Fibroblast of lung (primary cell): ENCODE results near the gene RPL10. TPM values are rescaled to one million over a fixed set of nuclear protein-coding genes. Genes with fewer than 3 reads are reported as not detected.

ENCODE experiments used
- DNase-seq, 2 donors: peaks; one replicate each; pipeline versions ENCODE4 v3.0.0 to v3.0.0-alpha.2; 2010; ENCODE audit warnings: low read depth in 2 of 2
- H2AFZ ChIP-seq: 2 replicates; pipeline ENCODE4 v1.5.1; 2012; ENCODE audit warnings: low read length, control low read depth, inconsistent platforms
- H3K27ac ChIP-seq: 2 replicates; pipeline ENCODE4 v1.5.1; 2011; ENCODE audit warnings: low read length, control low read depth; ENCODE audit not compliant: insufficient read depth
- H3K27me3 ChIP-seq: 2 replicates; pipeline ENCODE4 v1.5.1; 2011; ENCODE audit warnings: mild to moderate bottlenecking, low read length; ENCODE audit not compliant: control insufficient read depth, insufficient read depth
- H3K36me3 ChIP-seq: 2 replicates; pipeline ENCODE4 v1.5.1; 2011; ENCODE audit warnings: low read length; ENCODE audit not compliant: control insufficient read depth, insufficient read depth
- H3K4me1 ChIP-seq: 2 replicates; pipeline ENCODE4 v1.5.1; 2011; ENCODE audit warnings: low read length; ENCODE audit not compliant: control insufficient read depth, insufficient read depth; ENCODE audit errors: extremely low read depth
- H3K4me2 ChIP-seq: 2 replicates; pipeline ENCODE4 v1.5.1; 2011; ENCODE audit warnings: low read length, control low read depth; ENCODE audit not compliant: insufficient read depth; ENCODE audit errors: extremely low read depth
- H3K4me3 ChIP-seq, 4 experiments: fragments of 200-600 bp in 1 of 4; sonication (generic) in 1 of 4; replicated peaks in 1 of 4; 2 replicates each; pipeline ENCODE4 v1.5.1; 2011 to 2016; ENCODE audit warnings: low read length in 4 of 4, low read depth in 3 of 4, mild to moderate bottlenecking in 3 of 4, control low read depth in 2 of 4, inconsistent platforms in 1 of 4, mixed read lengths in 1 of 4; ENCODE audit not compliant: insufficient read depth in 1 of 4; ENCODE audit errors: control extremely low read depth in 1 of 4
- H3K79me2 ChIP-seq: 2 replicates; pipeline ENCODE4 v1.5.1; 2012; ENCODE audit warnings: mild to moderate bottlenecking, low read length, inconsistent platforms; ENCODE audit not compliant: control insufficient read depth, insufficient read depth
- H3K9ac ChIP-seq: 2 replicates; pipeline ENCODE4 v1.5.1; 2011; ENCODE audit warnings: mild to moderate bottlenecking, low read length, control low read depth; ENCODE audit not compliant: insufficient read depth
- H3K9me3 ChIP-seq: 2 replicates; pipeline ENCODE4 v1.5.1; 2012; ENCODE audit warnings: low read depth, low read length; ENCODE audit not compliant: control insufficient read depth, insufficient read depth
- H4K20me1 ChIP-seq: 2 replicates; pipeline ENCODE4 v1.5.1; 2011; ENCODE audit warnings: low read length; ENCODE audit not compliant: control insufficient read depth, insufficient read depth; ENCODE audit errors: extremely low read depth
- CTCF ChIP-seq, 2 donors: IDR thresholded peaks in 1 of 2; conservative IDR thresholded peaks in 1 of 2; 1 replicate in 1 of 2; 2 replicates in 1 of 2; pipeline ENCODE4 v1.5.1; 2011 to 2012; ENCODE audit warnings: low read length in 2 of 2, control low read depth in 1 of 2, inconsistent platforms in 1 of 2, low read depth in 1 of 2, mild to moderate bottlenecking in 1 of 2
- EZH2 ChIP-seq: IDR thresholded peaks from 2 replicates; pipeline ENCODE4 v1.5.1; 2012; ENCODE audit warnings: low read length, control low read depth, mild to moderate bottlenecking; ENCODE audit errors: missing control alignments
- polyA plus RNA-seq, 2 donors: library from polyadenylated mRNA; depleted of rRNA in 1 of 2; stranded (reverse) in 1 of 2; unstranded in 1 of 2; fragments of >200 nt; gene quantifications; 2 replicates each; pipeline ENCODE4 v1.2.1, GENCODE V29; 2011 to 2012; ENCODE audit warnings: missing spikeins in 1 of 2
- total RNA-seq: library from RNA; depleted of rRNA; stranded (reverse); fragments of >200 nt; gene quantifications from 2 replicates; pipeline ENCODE4 v1.2.1, GENCODE V29; 2014

Gene RPL10
- total and polyA plus RNA-seq, 2 donors (not counting 1 experiment from before 2014, with no cell fraction given), result 2,319 to 4,527 TPM

- Histone ChIP-seq H2AFZ (no peak overlapping the region), H3K4me3 (no peak overlapping the region), H3K9me3 (no peaks in the 10 kb centered on the region), H3K4me1 (peaks cover 7% of the 10 kb centered on the region), H3K79me2 (peaks cover 55% of the 10 kb centered on the region), H3K27ac (no peak overlapping the region), H3K4me2 (no peak overlapping the region), H3K36me3 (peaks cover 13% of the 10 kb centered on the region), H3K27me3 (no peaks in the 10 kb centered on the region), H3K9ac (no peak overlapping the region), H4K20me1 (no peaks in the 10 kb centered on the region)
- TF ChIP-seq CTCF (conservative IDR thresholded peaks at IDR 0.05 in 1 of 2, IDR thresholded peaks at IDR 0.05 in 1 of 2; ENCODE audit: low read depth in 1 of 2, low read length in 2 of 2) (no peak), EZH2 (no peak)
- no peak for DNase-seq
Measured at GRCh38 chrX:154440623-154441357, 42.6 kb downstream of the RPL10 start.

GRCh38 chrX:154441564-154441963 is 43.4 kb downstream of the RPL10 start:
- Histone ChIP-seq H3K9me3 (no peaks in the 10 kb centered on the region), H3K79me2 (peaks cover 62% of the 10 kb centered on the region), H4K20me1 (no peaks in the 10 kb centered on the region), H3K4me1 (peaks cover 7% of the 10 kb centered on the region), H3K4me2 (no peak overlapping the region), H3K36me3 (peaks cover 13% of the 10 kb centered on the region), H2AFZ (no peak overlapping the region), H3K27ac (no peak overlapping the region), H3K9ac (no peak overlapping the region), H3K4me3 (no peak overlapping the region), H3K27me3 (no peaks in the 10 kb centered on the region)
- DNase-seq, result no peak
- TF ChIP-seq EZH2 (no peak), CTCF (conservative IDR thresholded peaks at IDR 0.05 in 1 of 2, IDR thresholded peaks at IDR 0.05 in 1 of 2; ENCODE audit: low read depth in 1 of 2, low read length in 2 of 2) (no peak)

- no peak overlapping the region for H3K9ac ChIP-seq
- peaks cover 65% of the 10 kb centered on the region for H3K79me2 ChIP-seq
- H3K4me1 ChIP-seq, result peaks cover 7% of the 10 kb centered on the region
- no peak overlapping the region for H3K4me3 ChIP-seq
- no peak overlapping the region for H3K4me2 ChIP-seq
- no peaks in the 10 kb centered on the region for H3K9me3 ChIP-seq
- H4K20me1 ChIP-seq, result no peaks in the 10 kb centered on the region
- TF ChIP-seq EZH2 (no peak), CTCF (conservative IDR thresholded peaks at IDR 0.05 in 1 of 2, IDR thresholded peaks at IDR 0.05 in 1 of 2; ENCODE audit: low read depth in 1 of 2, low read length in 2 of 2) (no peak)
- DNase-seq, result no peak
- no peak overlapping the region for H2AFZ ChIP-seq
- H3K36me3 ChIP-seq, result peaks cover 13% of the 10 kb centered on the region
- H3K27me3 ChIP-seq, result no peaks in the 10 kb centered on the region
- no peak overlapping the region for H3K27ac ChIP-seq
Measured at GRCh38 chrX:154441984-154442707, 44.0 kb downstream of the RPL10 start.
